IPS-18c (cell line): ENCODE measurements around the gene TCF12.

ENCODE experiments used
- H3K4me3 ChIP-seq: 2 replicates; pipeline ENCODE4 v1.7.0; 2013; ENCODE audit warnings: low read depth, mild to moderate bottlenecking, low read length, moderate library complexity; ENCODE audit not compliant: insufficient read depth
- H3K9me3 ChIP-seq: one replicate; pipeline ENCODE4 v1.6.1; 2013; ENCODE audit warnings: mild to moderate bottlenecking, low read length, moderate library complexity; ENCODE audit not compliant: control insufficient read depth, insufficient read depth

TCF12 gene

GRCh38 chr15:56963126-56963525, 44.7 kb downstream of the TCF12 start:
- H3K9me3 ChIP-seq: no peaks in the 10 kb centered on the region
- no peak overlapping the region for H3K4me3 ChIP-seq

GRCh38 chr15:56963710-56964109, 45.3 kb downstream of the TCF12 start:
- H3K4me3 ChIP-seq: no peak overlapping the region
- no peaks in the 10 kb centered on the region for H3K9me3 ChIP-seq

- Histone ChIP-seq H3K9me3 (no peaks in the 10 kb centered on the region), H3K4me3 (no peak overlapping the region)
These were observed 45.7 kb downstream of the TCF12 start for GRCh38 chr15:56964182-56964581.

- no peaks in the 10 kb centered on the region for H3K9me3 ChIP-seq
- no peak overlapping the region for H3K4me3 ChIP-seq
These were observed 47.0 kb downstream of the TCF12 start for GRCh38 chr15:56965231-56966013.

- no peak overlapping the region for H3K4me3 ChIP-seq
- H3K9me3 ChIP-seq: no peaks in the 10 kb centered on the region
These were observed 48.9 kb downstream of the TCF12 start for GRCh38 chr15:56967336-56967735.

- H3K9me3 ChIP-seq: no peaks in the 10 kb centered on the region
- no peak overlapping the region for H3K4me3 ChIP-seq
These were observed 49.8 kb downstream of the TCF12 start for GRCh38 chr15:56968256-56968655.

GRCh38 chr15:56968821-56969220, 50.4 kb downstream of the TCF12 start:
- no peaks in the 10 kb centered on the region for H3K9me3 ChIP-seq
- H3K4me3 ChIP-seq: no peak overlapping the region

GRCh38 chr15:56969265-56969895, 50.9 kb downstream of the TCF12 start:
- no peak overlapping the region for H3K4me3 ChIP-seq
- H3K9me3 ChIP-seq: no peaks in the 10 kb centered on the region

- H3K4me3 ChIP-seq: no peak overlapping the region
- no peaks in the 10 kb centered on the region for H3K9me3 ChIP-seq
These were observed 53.1 kb downstream of the TCF12 start for GRCh38 chr15:56971571-56971970.

- H3K9me3 ChIP-seq: no peaks in the 10 kb centered on the region
These were observed 53.6 kb downstream of the TCF12 start for GRCh38 chr15:56972016-56972415.

GRCh38 chr15:56972426-56972825, 54.0 kb downstream of the TCF12 start:
- Histone ChIP-seq H3K4me3 (no peak overlapping the region), H3K9me3 (no peaks in the 10 kb centered on the region)

More at GRCh38 chr15:56972016-56972415, 53.6 kb downstream of the TCF12 start:
- no peak overlapping the region for H3K4me3 ChIP-seq

GRCh38 chr15:56973463-56973862, 55.0 kb downstream of the TCF12 start:
- Histone ChIP-seq H3K9me3 (no peaks in the 10 kb centered on the region), H3K4me3 (no peak overlapping the region)

GRCh38 chr15:56977232-56977631, 58.8 kb downstream of the TCF12 start:
- H3K4me3 ChIP-seq: no peak overlapping the region
- H3K9me3 ChIP-seq: no peaks in the 10 kb centered on the region

- no peaks in the 10 kb centered on the region for H3K9me3 ChIP-seq
- no peak overlapping the region for H3K4me3 ChIP-seq
These were observed 60.6 kb downstream of the TCF12 start for GRCh38 chr15:56978898-56979662.

GRCh38 chr15:56980473-56980872, 62.0 kb downstream of the TCF12 start:
- Histone ChIP-seq H3K4me3 (no peak overlapping the region), H3K9me3 (no peaks in the 10 kb centered on the region)

- Histone ChIP-seq H3K9me3 (no peaks in the 10 kb centered on the region), H3K4me3 (no peak overlapping the region)
These were observed 62.7 kb downstream of the TCF12 start for GRCh38 chr15:56981160-56981559.

GRCh38 chr15:56982987-56983386, 64.5 kb downstream of the TCF12 start:
- Histone ChIP-seq H3K9me3 (no peaks in the 10 kb centered on the region), H3K4me3 (no peak overlapping the region)
